Lower leg skin (tissue), 3 donors: ENCODE results near the gene HMHB1.

Experiments used
- CTCF ChIP-seq, 3 donors: fragments of 450-650 bp; IDR thresholded peaks; one replicate each; pipeline ENCODE4 v1.5.1; 2016; ENCODE audit warnings: antibody characterized with exemption in 3 of 3, mild to moderate bottlenecking in 3 of 3, moderate library complexity in 2 of 3
- POLR2A ChIP-seq, 2 donors: fragments of 450-650 bp; IDR thresholded peaks; one replicate each; pipeline ENCODE4 v1.6.1; 2016 to 2017; ENCODE audit warnings: antibody characterized with exemption in 2 of 2, mild to moderate bottlenecking in 1 of 2, moderate library complexity in 1 of 2

- TF ChIP-seq POLR2A (IDR thresholded peaks at IDR 0.05) (no peak), CTCF (IDR thresholded peaks at IDR 0.05) (no peak)
Observed at GRCh38 chr5:143836161-143836725, 24.3 kb downstream of the HMHB1 start.
